Measurements from ENCODE around the gene SLC39A11. TPM values are rescaled to one million over a fixed set of nuclear protein-coding genes. Genes with fewer than 3 reads are reported as not detected.

SLC39A11 gene
- total RNA-seq, 1 experiment from 2014 or later, result 8.6 TPM

DNA sequence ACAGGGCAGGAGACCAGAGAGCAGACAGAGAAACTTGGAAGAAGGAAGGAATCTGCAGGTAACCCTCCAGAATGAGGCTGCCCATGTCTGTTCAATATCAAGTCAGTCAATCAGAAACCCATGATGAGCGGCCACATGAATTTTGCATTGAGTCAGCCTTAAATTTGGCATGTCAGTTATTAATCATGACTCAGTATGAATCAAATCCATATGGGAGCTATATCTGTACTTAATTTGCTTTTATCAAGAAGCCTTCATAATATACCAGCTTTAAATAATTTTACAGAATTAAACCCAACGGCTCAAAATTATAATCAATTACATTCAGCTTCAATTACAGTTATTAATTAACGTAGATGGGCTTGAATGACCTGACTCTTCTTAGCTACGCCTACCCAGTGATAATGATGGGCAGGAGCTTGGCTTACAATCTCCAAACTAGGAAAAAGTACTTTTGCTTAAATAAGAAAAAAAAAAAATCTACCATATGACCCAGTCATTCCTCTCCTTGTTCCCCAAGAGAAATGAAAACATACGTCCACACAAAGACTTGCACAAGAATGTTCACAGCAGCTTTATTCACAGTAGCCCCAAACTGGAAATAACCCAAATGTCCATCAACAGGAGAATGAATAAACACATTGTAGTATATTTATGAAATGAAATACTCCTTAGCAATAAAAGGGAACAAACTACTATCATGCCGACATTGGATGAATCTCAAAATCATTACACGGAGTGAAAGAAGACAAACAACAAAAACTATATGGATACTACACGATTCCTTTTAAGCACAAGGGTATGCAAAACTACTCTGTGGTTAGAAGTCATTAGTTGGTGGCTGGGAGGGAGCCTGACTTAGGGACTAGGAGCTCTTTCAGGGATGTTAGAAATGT is 48.6 kb downstream of the SLC39A11 start:
- DNase-seq (ENCODE audit: low read depth), result peak; percentile 64

DNA sequence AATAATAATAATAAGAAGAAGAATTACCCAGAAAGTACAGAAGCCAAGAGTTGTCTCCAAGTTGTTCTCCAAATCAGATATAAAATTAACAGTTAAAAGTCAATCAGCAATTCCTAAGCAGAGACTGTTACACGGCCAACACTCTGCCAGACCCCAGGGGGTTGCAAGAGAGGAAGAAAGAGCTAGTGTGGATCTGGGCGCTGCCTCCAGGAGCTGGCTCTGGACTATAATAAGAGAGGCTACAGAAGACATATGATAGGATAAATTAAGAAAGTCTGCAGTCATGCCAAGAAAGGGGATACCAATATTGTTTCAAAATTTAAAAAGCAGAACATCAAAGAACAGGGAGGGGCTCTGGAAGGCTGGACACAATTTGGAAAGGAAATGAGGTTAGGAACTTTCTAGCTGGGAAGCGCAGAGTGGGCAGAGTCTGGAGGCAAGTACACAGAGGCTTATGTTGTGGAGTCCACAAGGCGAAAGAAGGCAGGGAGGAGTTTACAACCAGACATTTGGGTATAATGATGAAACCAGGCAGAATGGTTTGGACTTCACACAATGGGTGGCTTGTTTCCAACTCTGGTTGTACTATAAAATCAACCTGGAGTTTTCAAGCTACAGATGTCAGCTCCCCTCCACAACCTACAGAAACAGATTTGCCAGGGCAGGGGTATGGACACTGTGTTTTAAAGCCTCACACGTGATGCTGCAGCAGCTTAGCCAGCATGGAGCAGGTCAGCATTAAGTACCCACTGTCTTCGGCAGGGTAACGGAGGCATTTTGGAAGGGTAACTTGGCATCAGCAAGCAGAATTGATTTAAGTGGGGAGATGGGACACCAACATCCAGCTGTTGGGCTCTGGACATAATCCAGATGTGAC is 49.4 kb downstream of the SLC39A11 start:
- DNase-seq (ENCODE audit: low read depth), result no peak

DNA sequence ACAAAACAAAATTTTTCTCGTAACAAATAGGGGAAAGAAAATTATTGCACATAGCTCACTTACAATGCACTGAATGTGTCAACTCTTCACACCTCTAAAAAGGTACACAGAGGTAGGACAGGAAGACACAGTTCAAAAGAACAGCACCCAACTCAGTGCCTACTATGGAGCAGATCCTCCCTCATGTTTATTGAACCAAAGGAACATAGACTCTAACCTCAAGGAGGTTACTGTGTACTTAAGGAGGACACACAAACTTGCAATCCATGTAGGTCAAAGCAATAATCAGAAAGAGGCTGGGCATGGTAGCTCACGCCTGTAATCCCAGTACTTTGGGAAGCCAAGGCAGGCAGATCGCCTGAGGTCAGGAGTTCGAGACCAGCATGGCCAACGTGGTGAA is 50.3 kb downstream of the SLC39A11 start:
- DNase-seq (ENCODE audit: low read depth), result no peak

DNA sequence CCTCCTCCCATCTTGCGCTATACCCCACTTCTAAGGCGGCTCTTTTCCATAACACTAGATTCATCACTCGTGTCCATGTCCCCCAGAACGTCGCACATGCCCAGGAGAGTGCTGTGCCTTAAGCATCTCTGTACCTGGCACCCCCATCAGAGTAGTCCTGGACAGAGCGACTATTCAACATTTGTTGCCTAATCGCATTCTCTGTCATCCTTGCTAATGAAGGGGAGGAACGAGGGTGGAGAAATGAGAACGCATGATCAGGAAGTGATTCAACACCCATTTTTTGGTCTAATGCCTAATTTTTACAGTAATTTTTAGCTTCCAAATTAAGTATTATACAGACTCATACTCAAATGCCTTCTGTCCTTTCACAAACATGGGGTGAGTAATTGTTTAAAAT is 53.2 kb downstream of the SLC39A11 start:
- DNase-seq (ENCODE audit: low read depth), result no peak

- no peak for DNase-seq (ENCODE audit: low read depth)
Measured at GRCh38 chr17:73031472-73031871, 61.0 kb downstream of the SLC39A11 start.

DNA sequence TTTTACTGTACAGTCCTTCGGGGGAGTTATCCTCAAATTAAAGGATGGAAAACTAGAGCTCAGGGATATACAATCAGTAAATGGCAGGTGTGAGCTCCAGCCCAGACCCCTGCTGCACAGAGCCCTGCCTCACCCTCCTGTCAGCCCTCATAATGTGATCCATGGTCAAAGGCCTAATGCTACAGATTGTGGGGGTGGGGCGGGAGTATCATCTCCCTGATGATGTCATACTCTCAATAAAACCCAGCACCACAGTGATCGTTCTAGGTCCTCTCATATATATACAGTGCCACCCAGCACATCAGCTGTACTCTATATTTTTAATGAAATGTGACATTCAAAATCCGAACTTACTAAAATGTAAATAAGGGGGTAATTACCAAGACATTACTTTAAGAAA is 61.5 kb downstream of the SLC39A11 start:
- no peak for DNase-seq (ENCODE audit: low read depth)

- no peak for DNase-seq (ENCODE audit: low read depth)
Measured at GRCh38 chr17:73030501-73030921, 62.0 kb downstream of the SLC39A11 start.

GRCh38 chr17:73029991-73030390 is 62.5 kb downstream of the SLC39A11 start:
- no peak for DNase-seq (ENCODE audit: low read depth)

- no peak for DNase-seq (ENCODE audit: low read depth)
Measured at GRCh38 chr17:73029021-73029420, 63.5 kb downstream of the SLC39A11 start.

GRCh38 chr17:73028299-73028755 is 64.2 kb downstream of the SLC39A11 start:
- peak; percentile 43 for DNase-seq (ENCODE audit: low read depth)

DNA sequence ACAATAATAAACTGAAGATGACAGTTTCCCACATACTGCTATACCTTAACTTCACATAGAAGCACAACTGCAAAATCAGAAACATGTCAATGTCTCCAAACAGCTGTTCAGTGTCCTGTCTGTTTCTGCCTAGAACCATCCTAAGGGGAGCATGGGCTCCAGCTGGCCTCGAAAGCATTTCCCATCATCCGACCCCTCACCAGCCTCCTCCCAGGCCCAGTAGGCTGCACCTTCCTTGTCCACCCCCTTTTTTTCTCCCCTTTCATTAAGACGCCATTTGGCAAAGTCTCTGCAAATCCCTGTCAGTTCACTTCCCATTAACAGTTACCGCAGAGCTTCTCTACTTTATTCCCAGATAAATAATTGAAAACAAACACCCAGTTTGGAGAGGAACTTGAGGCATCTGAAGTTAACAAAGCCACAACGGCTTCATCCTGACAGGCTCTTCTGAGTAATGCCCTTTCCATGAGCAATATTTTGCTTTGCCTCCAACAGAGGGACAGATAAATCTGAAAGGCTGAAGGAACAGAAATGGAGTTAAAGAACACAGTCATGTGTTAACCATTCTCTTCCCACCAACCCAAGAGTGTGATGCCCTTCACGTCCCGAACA is 65.3 kb downstream of the SLC39A11 start:
- no peak for DNase-seq (ENCODE audit: low read depth)

DNA sequence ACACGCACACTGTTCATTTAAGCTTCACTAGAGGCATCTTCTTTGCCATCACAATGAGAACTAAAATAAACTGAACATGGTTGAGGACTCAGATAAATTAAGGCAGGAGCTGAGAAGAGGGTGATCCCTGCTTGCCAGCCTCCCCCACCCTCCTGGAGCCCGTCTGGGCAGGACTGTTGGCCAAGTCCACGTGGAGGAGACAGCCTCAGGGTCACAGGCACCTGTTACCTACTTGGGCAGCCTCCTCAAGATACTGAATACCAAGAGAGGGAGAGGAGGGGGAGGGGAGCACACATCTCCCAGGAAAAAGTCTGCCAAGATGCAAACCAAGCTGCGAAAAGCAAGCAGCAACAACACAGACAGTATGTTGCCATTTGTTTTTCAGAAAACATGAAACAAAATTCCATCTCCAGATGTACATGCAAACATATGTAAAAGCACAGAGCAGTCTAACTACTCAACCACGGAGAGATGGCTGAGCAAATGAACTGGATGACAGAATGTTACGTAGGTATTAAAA is 67.4 kb downstream of the SLC39A11 start:
- DNase-seq (ENCODE audit: low read depth), result no peak

GRCh38 chr17:73023759-73024158 is 68.7 kb downstream of the SLC39A11 start:
- no peak for DNase-seq (ENCODE audit: low read depth)

GRCh38 chr17:73022694-73023093 is 69.8 kb downstream of the SLC39A11 start:
- no peak for DNase-seq (ENCODE audit: low read depth)

- DNase-seq (ENCODE audit: low read depth), result no peak
Measured at GRCh38 chr17:73021771-73022170, 70.7 kb downstream of the SLC39A11 start.

- no peak for DNase-seq (ENCODE audit: low read depth)
Measured at GRCh38 chr17:73020110-73020509, 72.4 kb downstream of the SLC39A11 start.

GRCh38 chr17:73018599-73018998 is 73.9 kb downstream of the SLC39A11 start:
- DNase-seq (ENCODE audit: low read depth), result no peak

DNA sequence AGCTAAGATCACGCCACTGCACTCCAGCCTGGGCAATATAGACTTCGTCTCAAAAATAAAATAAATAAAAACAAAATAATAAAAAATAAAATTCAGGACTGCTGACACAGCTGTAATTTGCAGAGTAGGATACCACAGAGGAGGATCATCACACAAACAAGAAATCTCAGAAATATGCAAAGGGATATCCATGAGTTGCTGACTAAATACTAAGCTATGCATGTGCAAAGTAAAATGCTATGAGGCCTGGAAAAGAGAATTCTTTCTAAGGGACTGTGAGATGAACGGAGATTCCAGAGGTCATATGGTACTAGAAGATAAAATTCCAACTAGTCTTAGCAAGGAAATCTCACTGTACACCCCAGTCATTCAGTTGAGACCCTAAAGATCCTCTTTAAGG is 74.8 kb downstream of the SLC39A11 start:
- DNase-seq (ENCODE audit: low read depth), result peak; percentile 66

- no peak for DNase-seq (ENCODE audit: low read depth)
Measured at GRCh38 chr17:73015722-73016276, 76.7 kb downstream of the SLC39A11 start.

- peak; percentile 52 for DNase-seq (ENCODE audit: low read depth)
Measured at GRCh38 chr17:73013816-73014663, 78.4 kb downstream of the SLC39A11 start.
